Neuron (in vitro differentiated cells): ENCODE results near the gene CACNB3.
"Not testable (repeated sequence)": the region's sequence is repeated elsewhere in the genome, so short reads cannot be mapped to it uniquely, and the experiment has no call there.

ENCODE experiments used
- H2AFZ ChIP-seq: one replicate; pipeline ENCODE4 v1.6.1; 2013; ENCODE audit warnings: low read depth, mild to moderate bottlenecking, inconsistent platforms, low read length, moderate library complexity
- H3K27me3 ChIP-seq: one replicate; pipeline ENCODE4 v1.6.1; 2013; ENCODE audit warnings: low read length; ENCODE audit not compliant: insufficient read depth
- H3K36me3 ChIP-seq: one replicate; pipeline ENCODE4 v1.6.1; 2013; ENCODE audit warnings: low read length; ENCODE audit not compliant: insufficient read depth
- H3K4me1 ChIP-seq: one replicate; pipeline ENCODE4 v1.6.1; 2013; ENCODE audit warnings: low read length; ENCODE audit not compliant: insufficient read depth
- H3K4me3 ChIP-seq: 2 replicates; pipeline ENCODE4 v1.5.1; 2013; ENCODE audit warnings: mild to moderate bottlenecking, low read length, moderate library complexity
- H3K9me3 ChIP-seq: one replicate; pipeline ENCODE4 v1.6.1; 2013; ENCODE audit warnings: low read length

Gene CACNB3

GRCh38 chr12:48828841-48829575 lies 10.7 kb downstream of the CACNB3 start:
- Histone ChIP-seq H3K36me3 (peaks cover 99% of the 10 kb centered on the region), H2AFZ (no peak overlapping the region), H3K4me1 (no peaks in the 10 kb centered on the region), H3K9me3 (no peaks in the 10 kb centered on the region), H3K27me3 (no peaks in the 10 kb centered on the region), H3K4me3 (no peak overlapping the region)

GRCh38 chr12:48831257-48831656 lies 13.0 kb downstream of the CACNB3 start:
- no peaks in the 10 kb centered on the region for H3K4me1 ChIP-seq
- no peak overlapping the region for H3K4me3 ChIP-seq
- H3K27me3 ChIP-seq, result no peaks in the 10 kb centered on the region
- H3K36me3 ChIP-seq, result peaks cover 94% of the 10 kb centered on the region
- no peak overlapping the region for H2AFZ ChIP-seq
- H3K9me3 ChIP-seq, result no peaks in the 10 kb centered on the region

DNA sequence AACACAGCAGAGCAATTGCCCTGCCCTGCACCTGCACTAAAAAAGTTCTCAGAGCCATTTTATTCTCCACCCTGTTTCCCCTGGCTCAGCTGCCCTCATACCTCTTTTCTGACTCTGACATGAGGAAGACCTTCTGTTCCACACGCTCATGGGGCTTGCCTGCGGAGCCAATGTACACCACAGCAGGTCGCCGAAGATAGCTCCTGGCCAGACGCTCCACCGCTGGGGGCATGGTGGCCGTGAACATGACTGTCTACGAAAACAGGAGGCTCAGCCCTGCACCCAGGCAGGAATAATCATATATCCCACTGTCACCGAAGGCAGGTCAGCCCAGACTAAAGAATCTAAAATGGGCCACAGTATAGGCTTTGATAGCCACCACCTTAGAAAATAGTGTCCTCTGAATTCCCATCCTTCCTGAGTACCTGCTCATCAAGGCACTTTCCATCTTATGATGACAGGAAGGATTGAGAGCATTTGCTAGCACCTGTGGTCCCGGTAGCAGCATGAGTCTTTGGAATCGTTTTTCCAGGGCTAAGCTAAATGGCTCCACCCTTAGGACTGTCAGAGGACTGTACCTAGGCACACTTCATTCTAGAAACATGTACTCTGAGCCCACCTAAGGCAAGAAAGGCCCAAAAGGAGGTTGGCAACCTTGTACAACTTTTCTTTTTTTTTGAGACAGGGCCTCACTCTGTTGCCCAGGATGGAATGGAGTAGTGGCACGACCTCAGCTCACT lies 14.2 kb downstream of the CACNB3 start:
- Histone ChIP-seq H2AFZ (no peak overlapping the region), H3K36me3 (peaks cover 94% of the 10 kb centered on the region), H3K27me3 (no peaks in the 10 kb centered on the region), H3K4me3 (no peak overlapping the region), H3K9me3 (no peaks in the 10 kb centered on the region), H3K4me1 (no peaks in the 10 kb centered on the region)

- no peaks in the 10 kb centered on the region for H3K4me1 ChIP-seq
- H3K27me3 ChIP-seq, result no peaks in the 10 kb centered on the region
- H2AFZ ChIP-seq, result no peak overlapping the region
- peaks cover 69% of the 10 kb centered on the region for H3K36me3 ChIP-seq
- no peaks in the 10 kb centered on the region for H3K9me3 ChIP-seq
- no peak overlapping the region for H3K4me3 ChIP-seq
Observed at GRCh38 chr12:48838048-48838447, 19.8 kb downstream of the CACNB3 start.

DNA sequence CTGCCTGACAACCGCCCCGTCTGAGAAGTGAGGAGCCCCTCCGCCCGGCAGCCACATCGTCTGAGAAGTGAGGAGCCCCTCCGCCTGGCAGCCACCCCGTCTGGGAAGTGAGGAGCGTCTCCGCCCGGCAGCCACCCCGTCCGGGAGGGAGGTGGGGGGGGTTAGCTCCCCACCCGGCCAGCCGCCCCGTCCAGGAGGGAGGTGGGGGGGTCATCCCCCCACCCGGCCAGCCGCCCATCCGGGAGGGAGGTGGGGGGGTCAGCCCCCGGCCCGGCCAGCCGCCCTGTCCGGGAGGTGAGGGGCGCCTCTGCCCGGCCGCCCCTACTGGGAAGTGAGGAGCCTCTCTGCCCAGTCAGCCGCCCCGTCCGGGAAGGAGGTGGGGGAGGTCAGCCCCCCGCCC lies 23.7 kb downstream of the CACNB3 start:
- not testable (repeated sequence) for H3K4me3 ChIP-seq, H3K9me3 ChIP-seq, H3K27me3 ChIP-seq, H3K4me1 ChIP-seq, H2AFZ ChIP-seq
- H3K36me3 ChIP-seq, result peaks cover 65% of the 10 kb centered on the region

DNA sequence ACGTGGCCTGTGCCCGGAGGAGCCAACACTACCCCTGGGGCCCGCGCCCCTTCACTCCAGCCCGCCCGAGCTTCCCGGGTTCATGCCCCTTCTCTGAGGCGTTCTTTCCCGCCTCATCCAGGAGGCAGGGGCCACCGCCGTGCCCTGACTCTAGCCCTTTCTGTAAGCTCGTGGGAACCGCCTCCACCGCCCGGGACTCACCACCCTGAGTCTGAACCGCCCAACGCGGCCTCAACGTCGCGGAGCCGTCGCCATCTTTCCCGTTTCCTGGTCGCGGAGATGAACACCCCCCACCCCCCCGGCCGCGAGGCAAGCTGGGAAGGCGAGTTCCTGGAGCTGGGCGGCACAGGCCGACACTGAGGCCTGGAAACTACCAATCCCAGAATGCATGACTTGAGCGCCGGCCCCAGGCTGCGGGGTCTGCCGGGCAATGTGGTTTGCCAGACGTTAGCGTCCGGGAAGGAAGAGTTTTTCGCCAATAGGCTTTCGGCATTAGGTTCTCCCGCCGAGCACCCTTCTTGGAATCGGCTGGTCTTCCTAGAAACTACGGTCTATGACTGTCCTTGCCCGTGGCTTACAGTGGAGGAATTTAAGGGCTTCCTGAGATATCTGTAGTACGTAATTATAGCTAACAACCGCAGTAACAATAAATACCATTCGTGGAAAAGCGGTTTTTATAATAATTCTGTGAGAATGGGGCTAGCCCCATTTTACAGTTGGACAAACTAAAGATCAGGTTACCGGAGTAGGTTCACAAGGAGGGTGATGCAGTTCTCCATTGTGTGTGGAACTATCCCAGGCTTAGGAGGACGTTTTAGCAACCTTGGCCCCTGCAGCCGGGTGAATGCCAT lies 33.8 kb downstream of the CACNB3 start, which contains the start of gene DDX23:
Gene DDX23 (minus strand): TSS at position 281 of the 851 bp plus-strand sequence. CDS start 6,381 bp downstream, outside the sequence.
- Histone ChIP-seq H3K27me3 (no peaks in the 10 kb centered on the region), H3K4me3 (peak within 1 kb of the TSS; percentile 83), H2AFZ (peak within 1 kb of the TSS; percentile 21), H3K36me3 (peaks cover 14% of the 10 kb centered on the region), H3K9me3 (no peaks in the 10 kb centered on the region), H3K4me1 (peaks cover 15% of the 10 kb centered on the region)

- peak overlapping the region; percentile 21 for H2AFZ ChIP-seq
- peaks cover 18% of the 10 kb centered on the region for H3K36me3 ChIP-seq
- no peaks in the 10 kb centered on the region for H3K9me3 ChIP-seq
- H3K27me3 ChIP-seq, result no peaks in the 10 kb centered on the region
- H3K4me3 ChIP-seq, result peak overlapping the region; percentile 83
- peaks cover 15% of the 10 kb centered on the region for H3K4me1 ChIP-seq
Observed at GRCh38 chr12:48852734-48853688, 34.7 kb downstream of the CACNB3 start.

- Histone ChIP-seq H3K4me3 (no peak overlapping the region), H3K4me1 (peaks cover 15% of the 10 kb centered on the region), H3K27me3 (no peaks in the 10 kb centered on the region), H3K9me3 (no peaks in the 10 kb centered on the region), H2AFZ (no peak overlapping the region), H3K36me3 (peaks cover 15% of the 10 kb centered on the region)
Observed at GRCh38 chr12:48854488-48854887, 36.2 kb downstream of the CACNB3 start.

DNA sequence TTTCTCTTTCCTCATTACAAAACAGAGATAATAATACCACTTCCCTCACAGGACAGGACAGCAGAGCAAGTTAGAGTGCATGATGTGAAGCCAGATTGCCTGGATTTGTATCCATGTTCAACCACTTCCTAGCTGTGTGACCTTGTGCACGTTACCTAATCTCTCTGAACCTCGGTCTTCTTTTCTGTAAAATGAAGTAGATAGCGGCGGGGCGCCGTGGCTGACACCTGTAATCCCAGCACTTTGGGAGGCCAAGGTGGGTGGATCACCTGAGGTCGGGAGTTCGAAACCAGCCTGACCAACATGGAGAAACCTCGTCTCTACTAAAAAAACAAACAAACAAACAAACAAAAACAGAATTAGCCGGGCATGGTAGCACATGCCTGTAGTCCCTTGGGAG lies 36.6 kb downstream of the CACNB3 start:
- not testable (repeated sequence) for H3K4me3 ChIP-seq, H2AFZ ChIP-seq, H3K27me3 ChIP-seq, H3K9me3 ChIP-seq
- Histone ChIP-seq H3K4me1 (peaks cover 15% of the 10 kb centered on the region), H3K36me3 (peaks cover 11% of the 10 kb centered on the region)

GRCh38 chr12:48856379-48856778 lies 38.1 kb downstream of the CACNB3 start:
- Histone ChIP-seq H3K27me3 (no peaks in the 10 kb centered on the region), H3K4me1 (peaks cover 8% of the 10 kb centered on the region), H3K9me3 (no peaks in the 10 kb centered on the region), H2AFZ (no peak overlapping the region), H3K4me3 (no peak overlapping the region), H3K36me3 (peaks cover 17% of the 10 kb centered on the region)

- Histone ChIP-seq H3K4me1 (peaks cover 12% of the 10 kb centered on the region), H3K4me3 (no peak overlapping the region), H3K27me3 (no peaks in the 10 kb centered on the region), H3K9me3 (no peaks in the 10 kb centered on the region), H2AFZ (no peak overlapping the region), H3K36me3 (peaks cover 24% of the 10 kb centered on the region)
Observed at GRCh38 chr12:48857278-48857994, 39.1 kb downstream of the CACNB3 start.

- H3K4me3 ChIP-seq, result no peak overlapping the region
- peaks cover 24% of the 10 kb centered on the region for H3K36me3 ChIP-seq
- H3K4me1 ChIP-seq, result peaks cover 12% of the 10 kb centered on the region
- H3K9me3 ChIP-seq, result no peaks in the 10 kb centered on the region
- no peak overlapping the region for H2AFZ ChIP-seq
- H3K27me3 ChIP-seq, result no peaks in the 10 kb centered on the region
Observed at GRCh38 chr12:48858043-48858442, 39.7 kb downstream of the CACNB3 start.
